ENCODE data around the gene PEAK1. TPM values are rescaled to one million over a fixed set of nuclear protein-coding genes. Genes with fewer than 3 reads are reported as not detected.

Gene PEAK1
- total and polyA plus RNA-seq, 9 of the 15 experiments (the other 6 are each of a cell fraction or from before 2014, with no cell fraction given): 0.99 to 22.4 (median 10.8) TPM

GRCh38 chr15:77276096-77276495 is 143.8 kb downstream of the PEAK1 start:
- H3K27ac ChIP-seq (ENCODE audit: extremely low read depth, low read depth, low read length): no peak overlapping the region
- CTCF ChIA-PET (ENCODE audit: low intra/inter-chr PET ratio): no interaction called here
- BruUV-seq (replicated peaks): no TSS peak
- 52% methylated on average over 3 of the region's 3 CpGs for WGBS (ENCODE audit: insufficient coverage, low coverage, missing lambda C conversion rate)
- intact Hi-C loops (cut with micrococcal nuclease): no loop called here
- H3K36me3 ChIP-seq (ENCODE audit: control insufficient read depth, insufficient read depth, low read length): no peaks in the 10 kb centered on the region; the same call in 2 of the 3 replicates
- no peaks in the 10 kb centered on the region for H3K9me3 ChIP-seq (replicated peaks; ENCODE audit: control insufficient read depth, insufficient read depth, low read depth, low read length)
- no peaks in the 10 kb centered on the region for H3K4me1 ChIP-seq (replicated peaks in 1 of 2; ENCODE audit: control insufficient read depth in 2 of 2, insufficient read depth in 2 of 2, low read length in 2 of 2)
- H2AFZ ChIP-seq (ENCODE audit: low read depth, low read length): no peak overlapping the region
- no peak overlapping the region for H3K9ac ChIP-seq (ENCODE audit: insufficient read depth in 1 of 2, low read depth in 2 of 2, low read length in 2 of 2)
- POLR2A ChIA-PET: no interaction called here
- ATAC-seq: no peak
- H4K20me1 ChIP-seq (replicated peaks; ENCODE audit: control insufficient read depth, insufficient read depth, low read length): no peaks in the 10 kb centered on the region
- DNase-seq (ENCODE audit: extremely low read depth in 1 of 4, low spot score in 3 of 4): no peak
- in situ Hi-C loops (cut with MboI): no loop called here
- no peaks in the 10 kb centered on the region for H3K27me3 ChIP-seq (ENCODE audit: control insufficient read depth in 2 of 2, insufficient read depth in 2 of 2, low read length in 2 of 2)
- no peaks in the 10 kb centered on the region for H3K79me2 ChIP-seq (ENCODE audit: control insufficient read depth, insufficient read depth, low read length)
- H3K4me3 ChIP-seq: no peak overlapping the region
- H3K4me2 ChIP-seq (ENCODE audit: insufficient read depth, low read length): no peak overlapping the region
- FAIRE-seq: no peak
- H3K9me1 ChIP-seq (ENCODE audit: control insufficient read depth, insufficient read depth, low read length): no peaks in the 10 kb centered on the region
- TF ChIP-seq SREBF2 (CRISPR knock-in tag; IDR thresholded peaks at IDR 0.05): no peak
- TF ChIP-seq GTF3C2 (IDR thresholded peaks at IDR 0.05; ENCODE audit: borderline replicate concordance, extremely low read depth, insufficient read length): no peak
- TF ChIP-seq ZNF436 (CRISPR knock-in tag; IDR thresholded peaks at IDR 0.05): no peak
- TF ChIP-seq MCM5 (IDR thresholded peaks at IDR 0.05; ENCODE audit: low read depth): no peak
- no peak for TF ChIP-seq HMBOX1 (IDR thresholded peaks at IDR 0.05)
- TF ChIP-seq FOXM1 (IDR thresholded peaks at IDR 0.05; ENCODE audit: low read depth): no peak
- TF ChIP-seq FOXM1 (CRISPR knock-in tag; IDR thresholded peaks at IDR 0.05; ENCODE audit: low read depth): no peak
- TF ChIP-seq ESRRB (CRISPR knock-in tag; IDR thresholded peaks at IDR 0.05; ENCODE audit: borderline replicate concordance): no peak
- TF ChIP-seq ZNF764 (CRISPR knock-in tag; IDR thresholded peaks at IDR 0.05; ENCODE audit: low read depth): no peak
- TF ChIP-seq DEAF1 (CRISPR knock-in tag; IDR thresholded peaks at IDR 0.05): no peak
- TF ChIP-seq ZNF644 (tag; IDR thresholded peaks at IDR 0.05; ENCODE audit: low read depth): no peak
- no peak for TF ChIP-seq U2AF1 (optimal IDR thresholded peaks at IDR 0.05; ENCODE audit: low read depth, low read length)
- no peak for TF ChIP-seq GMEB1 (CRISPR knock-in tag; IDR thresholded peaks at IDR 0.05)

Measured in K562 (cell line).